HG03060 (cell line): Measurements from ENCODE around the gene MUC21.

ENCODE experiments used
- ATAC-seq: cut with Tn5 transposase; IDR thresholded peaks from one replicate; pipeline ENCODE4 v1.9.1; 2021; ENCODE audit warnings: low read depth, moderate number of reproducible peaks; ENCODE audit not compliant: unreplicated experiment

Gene MUC21

DNA sequence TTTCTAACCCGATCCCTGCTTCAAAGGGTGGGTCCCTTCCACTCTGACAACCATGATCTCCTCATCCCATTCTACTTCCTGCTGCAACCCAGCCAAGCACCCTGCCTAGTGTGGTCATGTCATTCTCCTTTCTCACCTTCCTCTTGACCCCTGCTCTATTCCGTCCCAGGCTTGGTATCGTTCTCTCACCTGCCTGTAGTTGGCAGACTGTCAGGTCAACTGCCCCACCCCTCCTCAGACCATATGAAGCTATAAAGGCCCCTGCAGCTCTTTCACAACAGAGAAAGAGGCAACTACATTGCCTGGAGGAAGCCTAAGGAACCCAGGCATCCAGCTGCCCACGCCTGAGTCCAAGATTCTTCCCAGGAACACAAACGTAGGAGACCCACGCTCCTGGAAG, at the start of gene MUC21:
MUC21 (plus strand) TSS at position 280 of the 400 bp plus-strand sequence. CDS start 241 bp downstream, outside the sequence.
- no peak for ATAC-seq

GRCh38 chr6:30935018-30935417, 48.5 kb upstream of the MUC21 start:
- ATAC-seq: no peak

DNA sequence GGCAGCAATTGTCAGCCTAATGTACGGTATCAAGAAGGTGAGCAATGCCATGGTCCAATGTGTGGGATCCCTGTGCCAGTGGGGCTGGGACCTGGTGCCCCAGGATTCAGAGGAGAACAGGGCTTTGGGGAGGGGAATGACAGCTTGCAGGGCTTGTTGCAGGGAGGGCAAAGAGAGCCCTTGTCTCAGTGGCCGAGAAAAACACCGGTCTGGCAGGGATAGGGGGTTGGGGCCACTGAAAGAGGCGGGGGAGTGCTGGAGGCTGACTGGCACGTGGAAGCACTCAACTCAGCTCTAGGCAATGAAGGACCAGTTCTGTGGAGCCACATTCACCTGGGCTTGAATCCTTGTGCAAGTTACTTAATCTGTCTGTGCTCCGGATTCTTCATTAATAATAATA, 46.3 kb upstream of the MUC21 start:
- no peak for ATAC-seq

- ATAC-seq: no peak
Measured at GRCh38 chr6:30938730-30939129, 44.8 kb upstream of the MUC21 start.

DNA sequence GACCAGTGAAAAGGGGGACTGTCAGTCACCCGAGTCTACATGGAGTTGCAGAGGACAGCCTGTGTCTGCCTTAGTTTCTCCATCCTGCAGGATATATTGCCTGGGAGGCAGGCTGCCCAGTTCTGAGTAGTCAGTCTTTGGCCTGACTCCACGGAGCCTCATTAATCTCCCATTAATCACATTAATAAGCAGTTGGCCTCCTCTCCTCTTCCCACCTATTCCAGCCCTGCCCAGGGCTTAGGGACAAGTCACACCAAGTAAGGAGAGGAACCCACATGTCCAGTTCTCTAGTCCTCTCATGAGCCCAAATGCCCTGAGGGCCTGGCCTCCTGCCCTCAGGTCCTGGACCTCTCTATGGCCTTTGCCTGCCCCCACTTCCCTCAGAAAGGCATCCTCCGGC, 44.0 kb upstream of the MUC21 start:
- no peak for ATAC-seq

DNA sequence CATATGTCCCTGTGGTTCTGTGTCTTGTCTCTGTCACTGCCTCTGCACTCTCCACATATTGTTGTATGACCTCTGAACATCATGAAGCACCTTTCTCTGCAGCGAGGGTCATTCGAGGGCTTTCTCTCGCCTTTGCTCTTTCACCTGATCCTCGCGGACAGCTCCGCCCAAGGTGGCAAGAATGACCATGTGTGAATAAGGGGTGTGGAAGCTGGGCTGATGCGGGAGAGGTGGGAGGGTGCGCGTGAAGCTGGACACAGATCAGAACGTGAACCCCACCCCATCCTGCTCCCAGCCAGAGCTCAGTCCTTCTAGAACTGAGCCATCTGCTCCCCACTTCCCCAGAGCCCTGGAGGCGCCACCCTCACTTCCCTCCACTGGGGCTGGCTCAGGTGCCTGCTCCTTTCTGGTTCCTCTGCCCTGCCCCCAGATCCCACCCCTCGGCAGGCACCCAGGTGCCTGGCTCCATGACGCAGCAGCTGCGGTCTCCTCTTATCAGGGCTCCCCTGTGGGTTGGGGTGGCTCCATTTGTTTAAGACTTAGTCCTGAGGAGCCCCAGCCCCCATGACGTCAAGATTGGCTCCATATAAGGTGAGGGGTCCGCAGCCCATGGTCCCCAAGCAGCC, 43.0 kb upstream of the MUC21 start, which contains the start of gene MUCL3:
MUCL3 (plus strand) TSS at position 613 of the 626 bp plus-strand sequence. CDS start 27 bp downstream, outside the sequence.
- ATAC-seq: no peak

DNA sequence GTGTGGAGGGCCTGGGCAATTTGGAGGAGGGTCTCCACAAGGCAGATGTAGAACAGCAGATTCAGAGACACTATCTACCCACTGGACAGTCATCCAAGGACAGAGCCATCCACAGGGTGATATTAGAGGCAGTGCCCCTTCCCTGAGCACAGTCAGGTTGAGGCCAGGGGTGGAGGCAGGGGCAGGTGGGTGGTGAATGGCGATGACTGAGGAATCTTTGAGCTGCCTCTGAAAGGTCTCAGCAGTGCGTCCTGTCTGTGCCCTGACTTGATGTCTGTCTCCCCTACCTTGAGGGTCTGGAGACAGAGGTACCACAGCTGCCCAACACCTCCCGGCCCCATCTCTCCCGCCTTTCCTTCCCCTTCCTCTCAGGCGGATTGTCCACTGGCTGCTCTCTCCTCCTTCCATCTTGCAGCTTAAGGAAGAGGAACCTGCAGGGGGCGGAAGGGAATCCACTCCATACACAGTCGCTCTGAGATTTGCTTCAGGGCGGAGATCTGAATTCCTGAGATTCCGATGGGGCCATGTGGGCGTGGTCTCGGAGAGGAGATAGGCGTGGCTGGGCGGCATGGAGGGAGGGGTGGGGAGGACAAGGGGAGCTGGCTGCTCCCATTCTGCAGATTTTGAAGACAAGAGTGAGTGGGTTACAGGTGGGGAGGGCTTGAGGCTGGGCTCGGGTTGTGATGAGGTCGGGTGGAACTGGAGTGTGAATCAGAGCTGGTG, 41.0 kb upstream of the MUC21 start:
- ATAC-seq: no peak

GRCh38 chr6:30944051-30944450, 39.5 kb upstream of the MUC21 start:
- no peak for ATAC-seq

- no peak for ATAC-seq
Measured at GRCh38 chr6:30945281-30945680, 38.2 kb upstream of the MUC21 start.

- no peak for ATAC-seq
Measured at GRCh38 chr6:30947231-30947630, 36.3 kb upstream of the MUC21 start.

GRCh38 chr6:30948811-30949210, 34.7 kb upstream of the MUC21 start:
- ATAC-seq: no peak

DNA sequence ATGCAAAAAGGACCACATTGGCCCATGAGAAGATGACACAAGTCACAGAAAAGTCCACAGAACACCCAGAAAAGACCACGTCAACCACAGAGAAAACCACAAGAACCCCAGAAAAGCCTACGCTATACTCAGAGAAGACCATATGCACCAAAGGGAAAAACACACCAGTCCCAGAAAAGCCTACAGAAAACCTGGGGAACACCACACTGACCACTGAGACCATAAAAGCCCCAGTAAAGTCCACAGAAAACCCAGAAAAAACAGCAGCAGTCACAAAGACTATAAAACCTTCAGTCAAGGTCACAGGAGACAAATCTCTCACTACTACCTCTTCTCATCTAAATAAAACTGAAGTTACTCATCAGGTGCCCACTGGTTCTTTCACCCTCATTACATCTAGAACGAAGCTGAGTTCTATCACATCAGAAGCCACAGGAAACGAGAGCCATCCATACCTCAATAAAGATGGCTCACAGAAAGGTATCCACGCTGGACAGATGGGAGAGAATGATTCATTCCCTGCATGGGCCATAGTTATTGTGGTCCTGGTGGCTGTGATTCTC, 31.5 kb upstream of the MUC21 start:
- no peak for ATAC-seq

GRCh38 chr6:30954631-30955366, 28.7 kb upstream of the MUC21 start:
- no peak for ATAC-seq

- ATAC-seq: no peak
Measured at GRCh38 chr6:30955367-30956042, 28.0 kb upstream of the MUC21 start.

DNA sequence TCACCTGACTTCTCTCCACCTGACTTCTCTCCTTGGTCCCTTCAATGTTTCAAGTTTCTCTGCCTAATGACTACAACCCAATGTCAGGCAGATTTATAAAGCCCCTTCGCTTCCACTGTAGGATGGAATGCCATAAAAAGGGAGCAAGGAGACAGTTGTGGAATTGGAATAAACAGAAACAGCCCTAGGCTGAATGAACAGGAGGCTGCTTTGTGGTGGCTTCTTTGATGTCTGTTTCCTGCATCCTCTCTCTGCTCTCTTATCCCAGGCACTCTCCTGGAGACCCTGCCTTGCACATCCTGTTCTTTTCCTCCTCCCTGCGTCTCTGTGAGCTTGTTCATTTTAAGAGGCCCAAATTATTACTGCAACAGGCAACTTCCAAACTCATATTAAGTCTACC, 25.8 kb upstream of the MUC21 start:
- ATAC-seq: no peak

DNA sequence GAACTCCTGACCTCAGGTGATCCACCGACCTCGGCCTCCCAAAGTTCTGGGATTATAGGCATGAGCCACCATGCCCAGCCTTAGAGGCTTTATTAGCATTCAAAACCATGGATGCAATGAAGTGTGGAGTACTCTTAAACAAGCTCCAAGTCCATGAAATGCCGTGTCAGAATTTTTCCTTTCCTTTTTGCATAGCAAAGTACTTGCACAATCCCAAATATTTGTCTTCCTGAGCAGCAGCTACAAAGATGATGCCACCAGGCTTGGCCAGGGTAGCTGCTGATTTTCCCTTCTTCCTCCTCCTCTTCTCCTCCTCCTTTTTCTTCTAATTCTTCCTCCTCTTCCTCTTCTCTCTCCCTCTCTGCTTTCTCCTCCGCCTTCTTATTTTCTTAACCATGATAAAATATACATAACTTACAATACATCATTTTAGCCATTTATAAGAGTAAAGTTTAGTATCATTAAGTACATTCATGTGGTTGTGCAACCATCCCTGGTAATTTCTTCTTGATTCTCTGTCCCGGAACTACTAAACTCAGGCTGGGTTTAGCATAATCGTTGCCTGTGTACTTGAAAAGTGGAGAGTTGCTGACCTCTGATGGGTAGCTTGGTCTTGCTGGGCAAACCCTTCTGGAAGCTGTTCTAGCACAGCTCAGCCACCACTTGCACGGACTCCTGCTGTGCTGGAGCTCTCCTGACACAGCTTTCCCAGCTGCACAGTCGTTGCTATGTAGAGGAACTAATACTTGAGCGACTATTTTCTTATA, 22.4 kb upstream of the MUC21 start:
- ATAC-seq: no peak

DNA sequence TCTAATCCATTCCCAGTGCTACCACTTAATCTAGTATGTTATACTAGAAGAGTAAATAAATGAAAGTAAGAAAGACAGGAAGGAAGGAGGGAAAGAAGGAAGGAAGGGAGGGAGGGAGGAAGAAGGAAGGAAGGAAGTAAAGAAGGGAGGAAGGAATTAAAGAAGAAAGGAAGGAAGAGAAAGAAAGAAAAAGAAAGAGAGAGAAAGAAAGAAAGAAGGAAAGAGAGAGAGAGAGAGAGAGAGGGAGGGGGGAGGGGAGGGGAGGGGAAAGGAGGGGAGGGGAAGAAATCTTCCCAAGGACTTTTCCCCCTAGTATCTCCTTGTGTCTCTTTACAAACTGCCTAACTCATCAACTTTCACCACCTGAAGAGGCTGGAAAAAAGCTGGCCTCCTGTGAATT, 20.8 kb upstream of the MUC21 start:
- ATAC-seq: no peak

- ATAC-seq: no peak
Measured at GRCh38 chr6:30963641-30964040, 19.9 kb upstream of the MUC21 start.

DNA sequence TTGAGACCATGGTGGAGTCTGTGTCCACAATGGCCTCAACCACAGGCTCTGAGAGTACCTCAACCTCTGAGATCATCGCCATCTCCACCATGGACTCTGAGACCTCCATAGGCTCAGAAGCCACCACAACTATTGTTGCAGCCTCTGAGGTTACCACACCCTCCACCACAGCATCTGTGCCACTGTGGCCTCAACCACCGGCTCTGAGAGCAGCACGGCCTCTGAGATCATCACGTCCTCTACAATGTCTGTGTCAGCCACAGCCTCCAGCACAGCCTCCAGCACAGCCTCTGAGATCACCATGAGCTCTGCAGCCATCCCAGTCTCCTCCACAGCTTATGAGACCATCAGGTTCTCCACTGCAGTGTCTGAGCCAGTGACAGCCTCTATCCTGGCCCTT, 19.4 kb upstream of the MUC21 start:
- no peak for ATAC-seq

- no peak for ATAC-seq
Measured at GRCh38 chr6:30965140-30965601, 18.3 kb upstream of the MUC21 start.
